ENCODE measurements around the gene OR6C75. TPM values are rescaled to one million over a fixed set of nuclear protein-coding genes. Genes with fewer than 3 reads are reported as not detected.

The OR6C75 gene
- total RNA-seq, 4 donors from 2014 or later = not detected

- no peaks in the 10 kb centered on the region for H3K9me3 ChIP-seq
Observed at GRCh38 chr12:55365086-55365485, 2.3 kb downstream of the OR6C75 start.

GRCh38 chr12:55372521-55372920 is 9.7 kb downstream of the OR6C75 start:
- WGBS, 2 donors (ENCODE audit: low coverage in 1 of 2) = 64 to 68% methylated on average over 4 of the region's 4 CpGs
- no peak overlapping the region for H3K27ac ChIP-seq

More at GRCh38 chr12:55365086-55365485, 2.3 kb downstream of the OR6C75 start:
- TF ChIP-seq POLR2A (IDR thresholded peaks at IDR 0.05) (no peak), EP300 (IDR thresholded peaks at IDR 0.05) (no peak), CTCF (IDR thresholded peaks at IDR 0.05) (no peak), POLR2AphosphoS5 (IDR thresholded peaks at IDR 0.05) (no peak)
- 45 to 61% methylated on average over 2 to 3 of the region's 3 CpGs for WGBS, 2 donors (ENCODE audit: low coverage in 1 of 2)
- no peak for ATAC-seq
- H3K36me3 ChIP-seq = no peaks in the 10 kb centered on the region
- no peak overlapping the region for H3K27ac ChIP-seq
- no peak overlapping the region for H3K4me3 ChIP-seq
- no peaks in the 10 kb centered on the region for H3K27me3 ChIP-seq
- H3K4me1 ChIP-seq = no peaks in the 10 kb centered on the region

GRCh38 chr12:55385891-55386290 is 23.1 kb downstream of the OR6C75 start:
- H3K27ac ChIP-seq = no peak overlapping the region
- ATAC-seq = no peak
- no peaks in the 10 kb centered on the region for H3K27me3 ChIP-seq
- no peaks in the 10 kb centered on the region for H3K4me1 ChIP-seq
- no peaks in the 10 kb centered on the region for H3K9me3 ChIP-seq
- no peak for TF ChIP-seq POLR2A (IDR thresholded peaks at IDR 0.05)
- TF ChIP-seq POLR2AphosphoS5 (IDR thresholded peaks at IDR 0.05) = no peak
- H3K36me3 ChIP-seq = no peaks in the 10 kb centered on the region
- no peak overlapping the region for H3K4me3 ChIP-seq

More at GRCh38 chr12:55372521-55372920, 9.7 kb downstream of the OR6C75 start:
- H3K9me3 ChIP-seq = no peaks in the 10 kb centered on the region
- H3K4me3 ChIP-seq = no peak overlapping the region
- H3K4me1 ChIP-seq = no peaks in the 10 kb centered on the region
- no peaks in the 10 kb centered on the region for H3K36me3 ChIP-seq
- H3K27me3 ChIP-seq = no peaks in the 10 kb centered on the region
- TF ChIP-seq EP300 (IDR thresholded peaks at IDR 0.05) = no peak
- no peak for TF ChIP-seq CTCF (IDR thresholded peaks at IDR 0.05)
- no peak for TF ChIP-seq POLR2AphosphoS5 (IDR thresholded peaks at IDR 0.05)
- TF ChIP-seq POLR2A (IDR thresholded peaks at IDR 0.05) = no peak
- no peak for ATAC-seq

- WGBS, 2 donors (ENCODE audit: low coverage in 1 of 2) = 83 to 88% methylated on average over 10 to 12 of the region's 23 CpGs
- ATAC-seq = no peak
- TF ChIP-seq POLR2AphosphoS5 (IDR thresholded peaks at IDR 0.05) = no peak
- no peak for TF ChIP-seq POLR2A (IDR thresholded peaks at IDR 0.05)
- TF ChIP-seq CTCF (IDR thresholded peaks at IDR 0.05) = no peak
- TF ChIP-seq EP300 (IDR thresholded peaks at IDR 0.05) = no peak
Observed at GRCh38 chr12:55392032-55392795, 29.4 kb downstream of the OR6C75 start.

GRCh38 chr12:55396326-55396725 is 33.6 kb downstream of the OR6C75 start:
- Histone ChIP-seq H3K27me3 (no peaks in the 10 kb centered on the region), H3K4me3 (no peak overlapping the region), H3K9me3 (no peaks in the 10 kb centered on the region), H3K4me1 (no peaks in the 10 kb centered on the region), H3K36me3 (no peaks in the 10 kb centered on the region), H3K27ac (no peak overlapping the region)
- ATAC-seq = no peak
- WGBS, 2 donors (ENCODE audit: low coverage in 1 of 2) = 75 to 80% methylated on average over 1 of the region's 1 CpG
- TF ChIP-seq EP300 (IDR thresholded peaks at IDR 0.05) = no peak
- no peak for TF ChIP-seq POLR2A (IDR thresholded peaks at IDR 0.05)
- TF ChIP-seq CTCF (IDR thresholded peaks at IDR 0.05) = no peak

More at GRCh38 chr12:55392032-55392795, 29.4 kb downstream of the OR6C75 start:
- no peaks in the 10 kb centered on the region for H3K4me1 ChIP-seq
- no peak overlapping the region for H3K4me3 ChIP-seq
- no peaks in the 10 kb centered on the region for H3K9me3 ChIP-seq
- no peaks in the 10 kb centered on the region for H3K36me3 ChIP-seq
- no peak overlapping the region for H3K27ac ChIP-seq
- no peaks in the 10 kb centered on the region for H3K27me3 ChIP-seq
